Left renal cortex interstitium (tissue), 4 donors: ENCODE data around the gene ACADS. TPM values are rescaled to one million over a fixed set of nuclear protein-coding genes. Genes with fewer than 3 reads are reported as not detected.

ENCODE experiments used
- DNase-seq, 4 donors: peaks; one replicate each; pipeline ENCODE4 v3.0.0-alpha.2; 2013; ENCODE audit warnings: low read depth in 4 of 4, low spot score in 2 of 4, missing footprints in 1 of 4
- polyA plus RNA-seq, 4 donors: library from polyadenylated mRNA; unstranded; fragments of 120-200 nt; gene quantifications; one replicate each; pipeline ENCODE4 v1.2.1, GENCODE V29; 2013; ENCODE audit not compliant: insufficient read length in 4 of 4

The ACADS gene
- polyA plus RNA-seq, 4 donors: 18.1 to 24.2 (median 23.2) TPM

- DNase-seq: no peak
Measured at GRCh38 chr12:120787889-120788288, 62.3 kb downstream of the ACADS start.

Other genes with a start within 250 kb of the ACADS start
- gene DYNLL1, start 229.7 kb upstream of the ACADS start, polyA plus RNA-seq: 100 to 1,000 TPM; 460 to 545 (median 496) TPM
- gene COQ5, start 196.7 kb upstream of the ACADS start, polyA plus RNA-seq: 10 to 100 TPM; 53.9 to 70.1 (median 66.9) TPM
- 100 to 1,000 TPM; 180 to 269 (median 215) TPM for gene RNF10, start 191.5 kb upstream of the ACADS start, polyA plus RNA-seq
- 10 to 100 TPM; 39.4 to 64.1 (median 51.7) TPM for gene POP5, start 144.4 kb upstream of the ACADS start, polyA plus RNA-seq
- gene CABP1, start 85.2 kb upstream of the ACADS start, polyA plus RNA-seq: 1 to 10 TPM; 4.3 to 5.6 (median 5.0) TPM
- 100 to 1,000 TPM; 150 to 183 (median 151) TPM for gene MLEC, start 38.7 kb upstream of the ACADS start, polyA plus RNA-seq
- gene UNC119B, start 15.4 kb upstream of the ACADS start, polyA plus RNA-seq: 10 to 100 TPM; 70.1 to 76.1 (median 72.2) TPM
- gene SPPL3, start 178.5 kb downstream of the ACADS start, polyA plus RNA-seq: 10 to 100 TPM; 74.2 to 86.5 (median 79.6) TPM